Natural killer cell (primary cell): ENCODE measurements around the gene PER1. TPM values are rescaled to one million over a fixed set of nuclear protein-coding genes. Genes with fewer than 3 reads are reported as not detected.

Experiments
- ATAC-seq, 3 donors: fragments of 150-1000 bp in 2 of 3; fragments of 200-7000 bp in 1 of 3; cut with Tn5 transposase; 1 replicate in 1 of 3; 2 replicates in 2 of 3; pipeline ENCODE4 v1.10.0; 2021; ENCODE audit warnings: mild to moderate bottlenecking in 2 of 3, moderate library complexity in 2 of 3
- DNase-seq, 2 donors: peaks; one replicate each; pipeline versions ENCODE4 v3.0.0 to v3.0.0-alpha.2; 2013 to 2021; ENCODE audit warnings: mixed read lengths in 1 of 2
- H3K27ac ChIP-seq: one replicate; pipeline ENCODE4 v1.5.1; 2013; ENCODE audit warnings: mild to moderate bottlenecking, low read length
- H3K27me3 ChIP-seq: one replicate; pipeline ENCODE4 v1.6.1; 2013; ENCODE audit warnings: low read length; ENCODE audit not compliant: control insufficient read depth, insufficient read depth
- H3K36me3 ChIP-seq: one replicate; pipeline ENCODE4 v1.6.1; 2013; ENCODE audit warnings: low read length; ENCODE audit not compliant: control insufficient read depth, insufficient read depth
- H3K4me1 ChIP-seq: one replicate; pipeline ENCODE4 v1.6.1; 2013; ENCODE audit warnings: low read length; ENCODE audit not compliant: control insufficient read depth, insufficient read depth
- H3K4me3 ChIP-seq: one replicate; pipeline ENCODE4 v1.5.1; 2013; ENCODE audit warnings: low read length
- H3K9me3 ChIP-seq: one replicate; pipeline ENCODE4 v1.6.1; 2013; ENCODE audit warnings: low read length; ENCODE audit not compliant: control insufficient read depth, insufficient read depth
- H3K27ac Mint-ChIP-seq, 2 donors: one replicate each; pipeline ENCODE4 v1.8.0; 2022; ENCODE audit warnings: mild to moderate bottlenecking in 2 of 2, mixed read lengths in 2 of 2, moderate library complexity in 1 of 2
- H3K27me3 Mint-ChIP-seq, 2 donors: one replicate each; pipeline ENCODE4 v1.8.0; 2022; ENCODE audit warnings: low read depth in 2 of 2, mixed read lengths in 2 of 2
- H3K36me3 Mint-ChIP-seq: one replicate; pipeline ENCODE4 v1.8.0; 2022; ENCODE audit warnings: mixed read lengths
- H3K4me1 Mint-ChIP-seq, 2 donors: one replicate each; pipeline ENCODE4 v1.8.0; 2022; ENCODE audit warnings: mixed read lengths in 2 of 2
- H3K4me3 Mint-ChIP-seq: one replicate; pipeline ENCODE4 v1.8.0; 2022; ENCODE audit warnings: mild to moderate bottlenecking, moderate library complexity, mixed read lengths
- H3K9me3 Mint-ChIP-seq, 2 donors: one replicate each; pipeline ENCODE4 v1.8.0; 2022; ENCODE audit warnings: mixed read lengths in 2 of 2
- WGBS: methylation state at CpG from one replicate; pipeline ENCODE4 v1.1.7; 2013; ENCODE audit warnings: missing lambda C conversion rate; ENCODE audit not compliant: insufficient coverage; 5-methylcytosine and 5-hydroxymethylcytosine counted together
- intact Hi-C: fragments of 100-400 bp; cut with micrococcal nuclease; formaldehyde crosslinking; loops from one replicate; pipeline ENCODE4 v1.14.2; 2022
- total RNA-seq, 4 donors: library from RNA; stranded (reverse); fragments of 120-200 nt in 1 of 4; gene quantifications; one replicate each; pipeline versions ENCODE4 v1.2.3 to v1.2.4, GENCODE V29; 2013 to 2022
- TF ChIP-seq, protein P1 (sequence below): fragments of 200-600 bp; IDR thresholded peaks from one replicate; pipeline ENCODE4 v1.8.0; 2022; ENCODE audit warnings: antibody characterized with exemption

PER1 gene
- total RNA-seq, 3 donors from 2014 or later (not counting 1 experiment from before 2014, with no cell fraction given): 636 to 1,422 (median 923) TPM

DNA sequence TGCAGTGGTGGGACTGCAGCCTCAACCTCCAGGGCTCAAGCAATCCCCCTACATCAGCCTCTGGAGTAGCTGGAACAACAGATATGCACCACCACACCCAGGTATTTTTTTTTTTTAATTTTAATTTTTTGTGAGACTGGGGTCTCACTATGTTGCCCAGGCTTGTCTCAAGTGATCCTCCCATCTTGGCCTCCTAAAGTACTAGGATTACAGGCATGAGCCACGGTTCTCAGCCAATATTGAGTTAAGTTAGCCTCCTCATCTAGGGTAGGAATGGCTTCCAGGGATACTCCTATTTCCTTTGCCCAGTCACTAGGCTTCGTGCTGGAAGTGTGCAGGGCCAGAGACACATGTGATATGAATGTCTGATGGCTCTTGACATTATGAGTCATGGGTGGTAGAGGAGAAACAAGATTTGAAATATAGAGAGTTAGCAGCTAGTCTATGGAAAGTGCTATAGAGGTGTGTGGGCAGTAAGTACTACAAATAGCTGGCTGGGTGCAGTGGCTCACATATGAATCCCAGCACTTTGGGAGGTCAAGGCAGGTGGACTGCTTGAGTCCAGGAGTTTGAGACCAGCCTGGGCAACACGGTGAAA is 20.3 kb downstream of the PER1 start:
- Histone ChIP-seq H3K27ac (no peak overlapping the region), H3K4me1 (peaks cover 4% of the 10 kb centered on the region), H3K27me3 (no peaks in the 10 kb centered on the region), H3K4me3 (no peak overlapping the region), H3K9me3 (no peaks in the 10 kb centered on the region), H3K36me3 (no peaks in the 10 kb centered on the region)
- TF ChIP-seq, protein P1, sequence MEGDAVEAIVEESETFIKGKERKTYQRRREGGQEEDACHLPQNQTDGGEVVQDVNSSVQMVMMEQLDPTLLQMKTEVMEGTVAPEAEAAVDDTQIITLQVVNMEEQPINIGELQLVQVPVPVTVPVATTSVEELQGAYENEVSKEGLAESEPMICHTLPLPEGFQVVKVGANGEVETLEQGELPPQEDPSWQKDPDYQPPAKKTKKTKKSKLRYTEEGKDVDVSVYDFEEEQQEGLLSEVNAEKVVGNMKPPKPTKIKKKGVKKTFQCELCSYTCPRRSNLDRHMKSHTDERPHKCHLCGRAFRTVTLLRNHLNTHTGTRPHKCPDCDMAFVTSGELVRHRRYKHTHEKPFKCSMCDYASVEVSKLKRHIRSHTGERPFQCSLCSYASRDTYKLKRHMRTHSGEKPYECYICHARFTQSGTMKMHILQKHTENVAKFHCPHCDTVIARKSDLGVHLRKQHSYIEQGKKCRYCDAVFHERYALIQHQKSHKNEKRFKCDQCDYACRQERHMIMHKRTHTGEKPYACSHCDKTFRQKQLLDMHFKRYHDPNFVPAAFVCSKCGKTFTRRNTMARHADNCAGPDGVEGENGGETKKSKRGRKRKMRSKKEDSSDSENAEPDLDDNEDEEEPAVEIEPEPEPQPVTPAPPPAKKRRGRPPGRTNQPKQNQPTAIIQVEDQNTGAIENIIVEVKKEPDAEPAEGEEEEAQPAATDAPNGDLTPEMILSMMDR: no peak
- Mint-ChIP-seq H3K27me3 (peaks cover 16% of the 10 kb centered on the region in 2 donors), H3K9me3 (no peaks in the 10 kb centered on the region), H3K27ac (no peak overlapping the region), H3K4me1 (peaks cover 5% of the 10 kb centered on the region in 2 donors), H3K4me3 (no peak overlapping the region), H3K36me3 (no peaks in the 10 kb centered on the region)
- intact Hi-C loops: no loop called here
- WGBS: 86% methylated on average over 3 of the region's 3 CpGs
- DNase-seq (no peak), ATAC-seq (no peak)

DNA sequence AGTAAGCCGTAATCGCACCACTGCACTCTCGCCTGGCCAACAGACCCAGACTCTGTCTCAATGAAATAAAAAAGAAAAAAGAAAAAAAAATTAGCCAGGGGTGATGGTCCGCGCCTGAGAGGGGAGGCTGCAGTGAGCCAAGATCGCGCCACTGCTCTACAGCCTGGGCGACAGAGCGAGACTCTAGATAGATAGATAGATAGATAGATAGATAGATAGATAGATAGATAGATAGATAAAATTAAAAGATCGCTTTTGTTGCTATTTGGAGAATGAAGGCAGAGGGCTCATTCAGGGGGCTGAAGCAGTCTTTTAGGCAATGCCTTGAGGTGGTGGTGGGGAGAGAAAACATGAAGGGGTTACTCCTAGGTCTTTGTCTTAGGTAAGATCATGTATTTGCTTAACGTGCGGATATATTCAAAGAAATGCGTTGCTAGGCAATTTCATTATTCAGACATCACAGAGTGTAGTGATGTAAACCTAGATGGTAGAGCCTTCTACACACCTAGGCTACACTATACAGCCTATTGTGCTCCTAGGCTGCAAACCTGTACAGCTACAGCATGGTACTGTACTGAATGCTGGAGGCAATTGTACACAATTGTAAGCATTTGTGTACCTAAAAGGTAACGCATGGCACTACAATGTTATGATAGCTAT is 23.9 kb downstream of the PER1 start:
- Mint-ChIP-seq H3K4me3 (no peak overlapping the region), H3K27me3 (peaks cover 37 to 47% of the 10 kb centered on the region in 2 donors)
- 89% methylated on average over 13 of the region's 14 CpGs for WGBS

DNA sequence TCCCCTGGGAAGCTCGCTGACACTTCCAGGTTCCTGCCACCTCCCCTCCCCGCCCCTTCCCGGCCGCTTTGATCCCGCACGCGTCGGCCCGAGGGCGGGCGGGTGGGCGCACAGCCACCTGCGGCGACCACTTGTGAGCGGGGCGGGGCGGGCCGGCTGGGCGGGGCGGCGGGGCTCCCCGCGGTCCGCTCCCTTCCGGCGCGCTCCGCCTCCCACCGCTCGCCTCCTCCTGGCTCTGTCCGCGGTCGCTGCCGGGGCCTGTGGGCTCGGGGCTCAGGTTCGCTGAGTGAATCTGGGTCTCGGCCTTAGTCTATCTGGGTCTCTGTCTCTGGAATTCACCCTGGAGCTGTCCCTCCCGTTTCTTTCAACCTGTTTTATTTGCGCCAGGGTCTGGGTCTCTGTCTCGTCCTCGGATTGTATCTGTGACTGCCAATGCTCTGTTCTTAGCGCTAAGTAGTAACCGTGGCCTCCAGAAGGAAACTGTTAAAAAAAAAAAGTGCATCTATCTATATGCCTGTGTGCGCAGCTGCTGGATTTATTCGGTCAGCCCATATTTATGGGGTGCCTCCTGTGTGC is 25.6 kb downstream of the PER1 start:
- Histone ChIP-seq H3K27me3 (peaks cover 33% of the 10 kb centered on the region), H3K9me3 (no peaks in the 10 kb centered on the region), H3K27ac (peak overlapping the region; percentile 21), H3K4me1 (peaks cover 54% of the 10 kb centered on the region), H3K36me3 (no peaks in the 10 kb centered on the region), H3K4me3 (peak overlapping the region; percentile 57)
- intact Hi-C loops: no loop called here
- WGBS: under 1% methylated on average over 45 of the region's 45 CpGs
- peaks cover 0 to 2% of the 10 kb centered on the region in 2 donors for H3K9me3 Mint-ChIP-seq
- ATAC-seq: peak; percentile 34 to 50 (median 46)
- H3K4me1 Mint-ChIP-seq: peaks cover 50 to 53% of the 10 kb centered on the region in 2 donors
- peak overlapping the region; percentile 96 for H3K4me3 Mint-ChIP-seq
- peak overlapping the region; percentile 95 to 98 for H3K27ac Mint-ChIP-seq
- H3K27me3 Mint-ChIP-seq: peaks cover 42 to 52% of the 10 kb centered on the region in 2 donors
- peak in 1 of 2 donors; percentile 71 for DNase-seq
- no peaks in the 10 kb centered on the region for H3K36me3 Mint-ChIP-seq
- TF ChIP-seq, protein P1: no peak

More for the DNA sequence above, 23.9 kb downstream of the PER1 start:
- no peak overlapping the region for H3K27ac ChIP-seq
- peaks cover 21% of the 10 kb centered on the region for H3K27me3 ChIP-seq
- Mint-ChIP-seq H3K27ac (no peak overlapping the region), H3K4me1 (peaks cover 40 to 42% of the 10 kb centered on the region in 2 donors), H3K36me3 (no peaks in the 10 kb centered on the region), H3K9me3 (peaks cover 0 to 2% of the 10 kb centered on the region in 2 donors)
- no peak overlapping the region for H3K4me3 ChIP-seq
- H3K4me1 ChIP-seq: peaks cover 40% of the 10 kb centered on the region
- H3K36me3 ChIP-seq: no peaks in the 10 kb centered on the region
- no peaks in the 10 kb centered on the region for H3K9me3 ChIP-seq
- TF ChIP-seq, protein P1: no peak
- ATAC-seq (no peak), DNase-seq (no peak)
- intact Hi-C loops: no loop called here
